Thyroid gland (tissue), 4 donors: ENCODE measurements around the gene HFM1. TPM values are rescaled to one million over a fixed set of nuclear protein-coding genes. Genes with fewer than 3 reads are reported as not detected.
A peak's percentile ranks its signal among the peaks of the same experiment; 100 is the strongest.

Source experiments
- DNase-seq, 2 donors: peaks; one replicate each; pipeline ENCODE4 v3.0.0-alpha.2; 2019
- H3K27ac ChIP-seq, 3 donors: fragments of 200-600 bp; sonication (generic); 1 replicate in 2 of 3; 2 replicates in 1 of 3; pipeline ENCODE4 v1.5.1; 2016 to 2019; ENCODE audit warnings: mild to moderate bottlenecking in 1 of 3, moderate library complexity in 1 of 3
- H3K27me3 ChIP-seq: fragments of 200-600 bp; sonication (generic); one replicate; pipeline ENCODE4 v1.5.1; 2019
- H3K36me3 ChIP-seq, 2 donors: fragments of 200-600 bp; sonication (generic); one replicate each; pipeline ENCODE4 v1.5.1; 2016 to 2019
- H3K4me1 ChIP-seq, 2 donors: fragments of 200-600 bp; sonication (generic); one replicate each; pipeline ENCODE4 v1.5.1; 2017 to 2019
- H3K4me3 ChIP-seq, 3 donors: fragments of 200-600 bp; sonication (generic); replicated peaks in 1 of 3; 1 replicate in 2 of 3; 2 replicates in 1 of 3; pipeline ENCODE4 v1.5.1; 2016; ENCODE audit warnings: mild to moderate bottlenecking in 1 of 3
- H3K9me3 ChIP-seq: fragments of 200-600 bp; sonication (generic); one replicate; pipeline ENCODE4 v1.5.1; 2017
- CTCF ChIP-seq, 6 experiments: fragments of 200-600 bp in 3 of 6; fragments of 450-650 bp in 3 of 6; sonication (generic) in 3 of 6; IDR thresholded peaks; one replicate each; pipeline ENCODE4 v1.5.1; 2016 to 2019; ENCODE audit warnings: antibody characterized with exemption in 6 of 6, mild to moderate bottlenecking in 2 of 6, inconsistent platforms in 1 of 6, moderate library complexity in 1 of 6
- POLR2A ChIP-seq, 2 donors: fragments of 450-650 bp; IDR thresholded peaks; one replicate each; pipeline ENCODE4 v1.6.1; 2017; ENCODE audit warnings: antibody characterized with exemption in 2 of 2, mild to moderate bottlenecking in 2 of 2, moderate library complexity in 1 of 2
- WGBS, 2 donors: methylation state at CpG; one replicate each; pipeline ENCODE4 v1.1.5; 2017; 5-methylcytosine and 5-hydroxymethylcytosine counted together
- intact Hi-C: fragments of 100-400 bp; cut with DNase I; formaldehyde crosslinking; loops from one replicate; pipeline ENCODE4 v1.15.1; 2023
- total RNA-seq, 4 donors: library from RNA; depleted of rRNA; stranded (reverse); fragments of >200 nt; gene quantifications; one replicate each; pipeline ENCODE4 v1.2.3, GENCODE V29; 2016

The HFM1 gene
- total RNA-seq, 4 donors from 2014 or later = 4.9 to 12.1 (median 8.1) TPM

GRCh38 chr1:91406773-91407389 is 2.2 kb upstream of the HFM1 start:
- H3K27ac ChIP-seq = no peak overlapping the region
- H3K36me3 ChIP-seq = no peaks in the 10 kb centered on the region
- no peak for DNase-seq
- H3K4me3 ChIP-seq = no peak overlapping the region
- H3K4me1 ChIP-seq = peaks cover 0 to 3% of the 10 kb centered on the region in 2 donors
- 60 to 74% methylated on average over 7 of the region's 7 CpGs for WGBS, 2 donors
- TF ChIP-seq POLR2A (IDR thresholded peaks at IDR 0.05) (no peak), CTCF (IDR thresholded peaks at IDR 0.05) (no peak)
- no peaks in the 10 kb centered on the region for H3K27me3 ChIP-seq
- no peaks in the 10 kb centered on the region for H3K9me3 ChIP-seq
- intact Hi-C loops = loop anchor here (10.0 kb wide), 1 partner anchor 122 kb away; no protein-coding TSS in a partner anchor

GRCh38 chr1:91402023-91402422 is 2.6 kb downstream of the HFM1 start:
- intact Hi-C loops = loop anchor here (10.0 kb wide), 1 partner anchor 117 kb away; no protein-coding TSS in a partner anchor
- Histone ChIP-seq H3K27me3 (no peaks in the 10 kb centered on the region), H3K4me1 (peaks cover 0 to 3% of the 10 kb centered on the region in 2 donors), H3K9me3 (no peaks in the 10 kb centered on the region), H3K4me3 (no peak overlapping the region), H3K27ac (no peak overlapping the region), H3K36me3 (no peaks in the 10 kb centered on the region)
- no peak for TF ChIP-seq POLR2A (IDR thresholded peaks at IDR 0.05)
- peak; percentile 13 to 56 (median 38) for TF ChIP-seq CTCF (IDR thresholded peaks at IDR 0.05)
- 40 to 43% methylated on average over 3 of the region's 3 CpGs for WGBS, 2 donors
- DNase-seq = no peak

- 85 to 88% methylated on average over 6 of the region's 6 CpGs for WGBS, 2 donors
- Histone ChIP-seq H3K9me3 (no peaks in the 10 kb centered on the region), H3K27ac (no peak overlapping the region), H3K4me3 (no peak overlapping the region), H3K27me3 (no peaks in the 10 kb centered on the region), H3K4me1 (peaks cover 0 to 3% of the 10 kb centered on the region in 2 donors), H3K36me3 (no peaks in the 10 kb centered on the region)
- TF ChIP-seq CTCF (IDR thresholded peaks at IDR 0.05) (no peak), POLR2A (IDR thresholded peaks at IDR 0.05) (no peak)
- no peak for DNase-seq
- intact Hi-C loops = loop anchor here (10.0 kb wide), 1 partner anchor 115 kb away; no protein-coding TSS in a partner anchor
These were observed 4.4 kb downstream of the HFM1 start for GRCh38 chr1:91400133-91400725.

GRCh38 chr1:91398291-91398690 is 6.3 kb downstream of the HFM1 start:
- H3K4me3 ChIP-seq = no peak overlapping the region
- intact Hi-C loops = no loop called here
- no peak overlapping the region for H3K27ac ChIP-seq
- H3K4me1 ChIP-seq = no peaks in the 10 kb centered on the region
- no peaks in the 10 kb centered on the region for H3K9me3 ChIP-seq
- TF ChIP-seq CTCF (IDR thresholded peaks at IDR 0.05) = no peak
- no peak for TF ChIP-seq POLR2A (IDR thresholded peaks at IDR 0.05)
- H3K36me3 ChIP-seq = no peaks in the 10 kb centered on the region
- H3K27me3 ChIP-seq = no peaks in the 10 kb centered on the region
- DNase-seq = no peak
- 83 to 85% methylated on average over 1 of the region's 1 CpG for WGBS, 2 donors

GRCh38 chr1:91397605-91398004 is 7.0 kb downstream of the HFM1 start:
- no peak overlapping the region for H3K4me3 ChIP-seq
- TF ChIP-seq POLR2A (IDR thresholded peaks at IDR 0.05) (no peak), CTCF (IDR thresholded peaks at IDR 0.05) (no peak)
- H3K27ac ChIP-seq = no peak overlapping the region
- no peak for DNase-seq
- no peaks in the 10 kb centered on the region for H3K4me1 ChIP-seq
- intact Hi-C loops = no loop called here
- H3K9me3 ChIP-seq = no peaks in the 10 kb centered on the region
- WGBS, 2 donors = 48 to 68% methylated on average over 4 of the region's 4 CpGs
- H3K27me3 ChIP-seq = no peaks in the 10 kb centered on the region
- no peaks in the 10 kb centered on the region for H3K36me3 ChIP-seq
